HG03135 (cell line): ENCODE data around the gene TMEM217.
"Not testable (repeated sequence)": the region's sequence is repeated elsewhere in the genome, so short reads cannot be mapped to it uniquely, and the experiment has no call there.

ENCODE experiments used
- ATAC-seq: cut with Tn5 transposase; IDR thresholded peaks from one replicate; pipeline ENCODE4 v1.9.1; 2021; ENCODE audit warnings: mild to moderate bottlenecking, moderate library complexity; ENCODE audit not compliant: unreplicated experiment

TMEM217 gene

GRCh38 chr6:37187321-37188022, 70.5 kb downstream of the TMEM217 start:
- ATAC-seq, result no peak

- ATAC-seq, result not testable (repeated sequence)
Measured at GRCh38 chr6:37185949-37186720, 71.8 kb downstream of the TMEM217 start.

- peak; percentile 57 for ATAC-seq
Measured at GRCh38 chr6:37182736-37183590, 75.0 kb downstream of the TMEM217 start.

- ATAC-seq, result not testable (repeated sequence)
Measured at GRCh38 chr6:37180610-37181009, 77.3 kb downstream of the TMEM217 start.

- ATAC-seq, result no peak
Measured at GRCh38 chr6:37180075-37180474, 77.9 kb downstream of the TMEM217 start.

- ATAC-seq, result no peak
Measured at GRCh38 chr6:37177935-37178517, 79.9 kb downstream of the TMEM217 start.

GRCh38 chr6:37177077-37177934, 80.6 kb downstream of the TMEM217 start:
- ATAC-seq, result no peak

- ATAC-seq, result no peak
Measured at GRCh38 chr6:37176268-37177076, 81.5 kb downstream of the TMEM217 start.

- peak; percentile 43 for ATAC-seq
Measured at GRCh38 chr6:37175332-37176267, 82.3 kb downstream of the TMEM217 start.

- no peak for ATAC-seq
Measured at GRCh38 chr6:37174515-37175331, 83.2 kb downstream of the TMEM217 start.

- no peak for ATAC-seq
Measured at GRCh38 chr6:37174196-37174514, 83.8 kb downstream of the TMEM217 start.

GRCh38 chr6:37173493-37174195, 84.3 kb downstream of the TMEM217 start:
- no peak for ATAC-seq

GRCh38 chr6:37172912-37173492, 84.9 kb downstream of the TMEM217 start:
- no peak for ATAC-seq

- ATAC-seq, result no peak
Measured at GRCh38 chr6:37171970-37172812, 85.8 kb downstream of the TMEM217 start.

GRCh38 chr6:37171201-37171969, 86.6 kb downstream of the TMEM217 start:
- no peak for ATAC-seq
